ENCODE measurements around the gene FOXS1. TPM values are rescaled to one million over a fixed set of nuclear protein-coding genes. Genes with fewer than 3 reads are reported as not detected.

Gene FOXS1
- total and polyA plus RNA-seq, 11 donors, result 1.9 to 6.0 (median 3.7) TPM

DNA sequence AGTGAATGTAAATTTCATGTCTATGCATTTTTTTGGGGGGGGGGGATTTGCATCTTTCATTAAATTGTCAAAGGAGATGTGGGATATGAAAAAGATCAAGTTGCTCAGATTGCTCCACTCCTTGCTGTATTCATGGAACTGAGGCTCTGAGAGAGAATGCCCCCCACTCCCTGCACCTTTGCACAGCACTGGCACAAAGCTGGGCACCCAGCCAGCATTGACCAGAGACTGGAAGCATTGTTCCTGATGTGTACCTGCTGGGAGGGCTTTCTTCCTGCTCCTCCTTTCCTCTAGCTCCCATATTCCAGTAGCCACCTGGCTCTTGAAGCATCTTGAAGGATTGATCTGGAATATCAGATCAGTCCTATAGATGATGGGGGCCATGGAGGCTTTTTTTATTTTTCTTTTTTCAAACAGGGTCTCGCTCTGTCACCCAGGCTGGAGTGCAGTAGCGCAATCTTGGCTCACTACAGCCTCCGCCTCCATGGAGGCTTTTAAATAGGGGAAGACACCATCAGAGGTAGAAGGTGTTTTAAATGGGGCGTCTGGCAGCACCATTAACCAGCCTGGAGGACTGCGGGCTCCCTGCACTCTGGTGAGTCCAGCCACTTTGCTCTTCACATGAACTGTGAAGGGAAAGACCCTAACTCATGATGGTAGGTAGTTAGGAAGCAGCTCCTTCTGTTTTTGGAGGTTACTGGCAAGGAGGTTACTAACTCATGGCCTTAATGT, 14.0 kb upstream of the FOXS1 start:
- Histone ChIP-seq H3K4me1 (peaks cover 4 to 22% (median 13%) of the 10 kb centered on the region in 12 donors), H3K36me3 (no peaks in the 10 kb centered on the region), H3K4me3 (no peak overlapping the region), H3K27ac (no peak overlapping the region), H3K27me3 (peaks cover 0 to 35% (median 8%) of the 10 kb centered on the region in 9 donors), H3K9me3 (no peaks in the 10 kb centered on the region)
- 91 to 95% (median 94%) methylated on average over 5 of the region's 5 CpGs for WGBS, 4 donors
- DNase-seq, result no peak
- no peak for TF ChIP-seq CTCF (IDR thresholded peaks at IDR 0.05)
- TF ChIP-seq POLR2A (IDR thresholded peaks at IDR 0.05), result no peak
- intact Hi-C loops (cut with DNase I), result loop anchor here in 3 of 10 donors (10.0 kb wide), 2 partner anchors 175 to 235 kb away; no protein-coding TSS in a partner anchor
- no peak for ATAC-seq

DNA sequence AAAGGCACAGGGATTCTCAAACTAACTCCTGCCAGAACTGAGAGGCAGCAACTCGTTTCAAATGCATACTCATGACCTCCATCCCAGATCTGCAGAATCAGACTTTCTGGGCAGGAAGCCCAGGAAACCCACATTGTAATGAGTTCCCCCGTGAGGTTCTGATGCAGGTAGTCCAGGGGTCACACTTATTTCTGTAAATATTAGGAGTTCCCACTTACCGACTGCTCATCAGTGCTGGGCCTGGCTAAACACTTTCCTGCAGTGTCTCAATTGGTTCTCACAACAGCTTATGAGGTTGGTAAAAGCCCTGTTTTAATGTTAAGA, 13.3 kb upstream of the FOXS1 start:
- no peaks in the 10 kb centered on the region for H3K36me3 ChIP-seq
- no peak for ATAC-seq
- peaks cover 4 to 22% (median 13%) of the 10 kb centered on the region in 12 donors for H3K4me1 ChIP-seq
- H3K27ac ChIP-seq, result no peak overlapping the region
- DNase-seq, result no peak
- H3K27me3 ChIP-seq, result peaks cover 0 to 42% (median 8%) of the 10 kb centered on the region in 9 donors
- no peaks in the 10 kb centered on the region for H3K9me3 ChIP-seq
- TF ChIP-seq POLR2A (IDR thresholded peaks at IDR 0.05), result no peak
- TF ChIP-seq CTCF (IDR thresholded peaks at IDR 0.05), result no peak
- intact Hi-C loops (cut with DNase I), result loop anchor here in 3 of 10 donors (10.0 kb wide), 2 partner anchors 176 to 236 kb away; no protein-coding TSS in a partner anchor
- WGBS, 4 donors, result 45 to 64% (median 56%) methylated on average over 3 of the region's 3 CpGs
- H3K4me3 ChIP-seq, result no peak overlapping the region

DNA sequence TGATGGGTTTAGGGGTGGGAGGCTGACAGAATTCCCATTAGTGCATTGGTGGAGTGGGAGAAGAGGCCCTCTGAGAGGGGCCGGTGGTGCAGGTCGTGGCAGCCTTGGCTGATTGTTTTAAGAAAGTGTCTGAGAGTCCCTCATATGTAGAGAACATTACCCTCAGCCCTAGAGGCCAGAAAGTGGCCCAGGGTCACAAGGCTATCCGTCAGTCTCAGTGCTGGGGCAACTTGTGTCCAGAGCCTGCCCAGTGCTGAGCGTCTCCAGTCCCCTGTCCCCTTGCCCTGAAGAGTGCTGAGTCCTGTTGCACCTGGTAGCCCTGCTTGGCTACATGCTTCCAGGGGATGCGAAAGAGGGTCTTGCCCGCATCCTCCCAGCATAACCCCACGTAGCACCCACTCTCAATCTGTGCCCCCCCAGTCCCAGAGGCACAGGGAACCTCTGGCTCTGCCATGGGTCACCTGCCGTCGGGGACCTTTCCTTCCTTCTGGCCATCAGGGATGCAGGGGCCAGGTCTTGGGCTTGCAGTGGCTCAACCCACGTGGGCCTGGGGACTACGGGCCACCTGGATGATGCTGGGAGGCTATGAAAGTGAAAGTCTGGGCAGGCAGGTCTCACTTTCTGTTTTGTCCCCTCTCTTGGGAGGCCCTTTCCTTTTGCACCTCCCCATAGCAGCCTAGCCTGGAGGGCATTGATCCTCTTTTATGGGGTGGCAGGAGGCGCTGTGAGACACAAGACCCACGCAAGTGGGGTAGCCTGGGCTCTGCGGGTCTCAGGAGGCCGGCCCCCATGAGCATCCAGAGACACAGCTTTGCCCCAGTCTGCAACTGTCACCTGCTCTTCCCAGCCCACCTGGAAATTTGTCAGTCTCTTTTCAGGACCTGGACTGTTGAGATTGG, 12.7 kb upstream of the FOXS1 start:
- Histone ChIP-seq H3K9me3 (no peaks in the 10 kb centered on the region), H3K4me1 (peaks cover 4 to 22% (median 13%) of the 10 kb centered on the region in 12 donors), H3K36me3 (no peaks in the 10 kb centered on the region), H3K27me3 (peaks cover 0 to 43% (median 8%) of the 10 kb centered on the region in 9 donors), H3K27ac (no peak overlapping the region), H3K4me3 (no peak overlapping the region)
- no peak for TF ChIP-seq POLR2A (IDR thresholded peaks at IDR 0.05)
- no peak for TF ChIP-seq CTCF (IDR thresholded peaks at IDR 0.05)
- intact Hi-C loops (cut with DNase I), result loop anchor here in 4 of 10 donors (2.0 to 10.0 kb wide), 3 partner anchors 89 to 237 kb away; no protein-coding TSS in a partner anchor
- no peak for ATAC-seq
- DNase-seq, result no peak
- 73 to 82% (median 81%) methylated on average over 11 to 15 of the region's 15 CpGs for WGBS, 4 donors

- Histone ChIP-seq H3K9me3 (no peaks in the 10 kb centered on the region), H3K27ac (no peak overlapping the region), H3K27me3 (peaks cover 0 to 47% (median 18%) of the 10 kb centered on the region in 9 donors), H3K4me3 (no peak overlapping the region), H3K36me3 (no peaks in the 10 kb centered on the region), H3K4me1 (peaks cover 4 to 21% (median 14%) of the 10 kb centered on the region in 12 donors)
- DNase-seq, result no peak
- intact Hi-C loops (cut with DNase I), result loop anchor here in 4 of 10 donors (2.0 to 10.0 kb wide), 3 partner anchors 90 to 238 kb away; no protein-coding TSS in a partner anchor
- 60 to 70% (median 64%) methylated on average over 3 of the region's 3 CpGs for WGBS, 4 donors
- ATAC-seq, result no peak
- no peak for TF ChIP-seq CTCF (IDR thresholded peaks at IDR 0.05)
- TF ChIP-seq POLR2A (IDR thresholded peaks at IDR 0.05), result no peak
Measured at GRCh38 chr20:31856516-31856915, 11.1 kb upstream of the FOXS1 start.

All from heart left ventricle (tissue), 16 donors.